Measurements from ENCODE around the gene OMP.

GRCh38 chr11:77111277-77111676 lies 8.6 kb downstream of the OMP start:
- TF ChIP-seq CTCF (IDR thresholded peaks at IDR 0.05; ENCODE audit: low read depth, low read length), result no peak
- no peak for TF ChIP-seq MAX (IDR thresholded peaks at IDR 0.05; ENCODE audit: low read depth, low read length)
- no peak for TF ChIP-seq MYC (IDR thresholded peaks at IDR 0.05; ENCODE audit: low read depth, low read length)
- no peak for TF ChIP-seq POLR2A (IDR thresholded peaks at IDR 0.05; ENCODE audit: extremely low read depth, insufficient read length)
